ENCODE measurements around the gene PIK3R2. TPM values are rescaled to one million over a fixed set of nuclear protein-coding genes. Genes with fewer than 3 reads are reported as not detected.

The PIK3R2 gene
- total RNA-seq, 4 donors from 2014 or later = 12.2 to 38.1 (median 15.7) TPM

GRCh38 chr19:18196511-18196845 is 43.5 kb downstream of the PIK3R2 start:
- Histone ChIP-seq H3K4me3 (no peak overlapping the region), H3K4me1 (peaks cover 0 to 27% (median 14%) of the 10 kb centered on the region in 4 donors), H3K9me3 (no peaks in the 10 kb centered on the region), H3K36me3 (peaks cover 0 to 53% (median 0%) of the 10 kb centered on the region in 3 donors), H3K27me3 (no peaks in the 10 kb centered on the region), H3K27ac (no peak overlapping the region)
- 84 to 92% methylated on average over 7 of the region's 7 CpGs for WGBS, 2 donors
- no peak for DNase-seq (ENCODE audit: low spot score in 2 of 2)
- TF ChIP-seq POLR2A (IDR thresholded peaks at IDR 0.05) (no peak), EP300 (IDR thresholded peaks at IDR 0.05) (no peak)

- WGBS, 2 donors = 85 to 90% methylated on average over 18 of the region's 18 CpGs
- no peak for TF ChIP-seq CTCF (IDR thresholded peaks at IDR 0.05)
- TF ChIP-seq POLR2A (IDR thresholded peaks at IDR 0.05) = no peak
- TF ChIP-seq EP300 (IDR thresholded peaks at IDR 0.05) = no peak
- H3K9me3 ChIP-seq = no peaks in the 10 kb centered on the region
- H3K27ac ChIP-seq = no peak overlapping the region
- H3K4me3 ChIP-seq = no peak overlapping the region
- H3K4me1 ChIP-seq = peaks cover 0 to 19% (median 12%) of the 10 kb centered on the region in 4 donors
- peaks cover 0 to 56% (median 0%) of the 10 kb centered on the region in 3 donors for H3K36me3 ChIP-seq
- DNase-seq (ENCODE audit: low spot score in 2 of 2) = no peak
- H3K27me3 ChIP-seq = no peaks in the 10 kb centered on the region
Observed at GRCh38 chr19:18197306-18197705, 44.3 kb downstream of the PIK3R2 start.

GRCh38 chr19:18197941-18198340 is 45.0 kb downstream of the PIK3R2 start:
- DNase-seq (ENCODE audit: low spot score in 2 of 2) = no peak
- Histone ChIP-seq H3K36me3 (peaks cover 0 to 56% (median 0%) of the 10 kb centered on the region in 3 donors), H3K27me3 (no peaks in the 10 kb centered on the region), H3K9me3 (no peaks in the 10 kb centered on the region), H3K4me3 (no peak overlapping the region), H3K4me1 (peaks cover 0 to 24% (median 16%) of the 10 kb centered on the region in 4 donors), H3K27ac (no peak overlapping the region)
- TF ChIP-seq POLR2A (IDR thresholded peaks at IDR 0.05) (no peak), CTCF (IDR thresholded peaks at IDR 0.05) (no peak), EP300 (IDR thresholded peaks at IDR 0.05) (no peak)
- WGBS, 2 donors = 78 to 80% methylated on average over 6 of the region's 6 CpGs

- no peak overlapping the region for H3K27ac ChIP-seq
- WGBS, 2 donors = 90% methylated on average over 6 of the region's 6 CpGs
- no peaks in the 10 kb centered on the region for H3K27me3 ChIP-seq
- H3K4me3 ChIP-seq = no peak overlapping the region
- peaks cover 0 to 27% (median 19%) of the 10 kb centered on the region in 4 donors for H3K4me1 ChIP-seq
- H3K9me3 ChIP-seq = no peaks in the 10 kb centered on the region
- DNase-seq (ENCODE audit: low spot score in 2 of 2) = no peak
- TF ChIP-seq EP300 (IDR thresholded peaks at IDR 0.05) (no peak), POLR2A (IDR thresholded peaks at IDR 0.05) (no peak)
- peaks cover 0 to 56% (median 0%) of the 10 kb centered on the region in 3 donors for H3K36me3 ChIP-seq
Observed at GRCh38 chr19:18198374-18198773, 45.4 kb downstream of the PIK3R2 start.

- Histone ChIP-seq H3K4me1 (peaks cover 0 to 28% (median 16%) of the 10 kb centered on the region in 4 donors), H3K36me3 (peaks cover 0 to 35% (median 0%) of the 10 kb centered on the region in 3 donors), H3K27me3 (no peaks in the 10 kb centered on the region), H3K9me3 (no peaks in the 10 kb centered on the region), H3K27ac (peak overlapping the region in 2 of 4 donors; percentile 60 to 99), H3K4me3 (no peak overlapping the region)
- TF ChIP-seq CTCF (IDR thresholded peaks at IDR 0.05) (no peak), POLR2A (IDR thresholded peaks at IDR 0.05) (no peak)
- WGBS, 2 donors = 79 to 83% methylated on average over 24 of the region's 24 CpGs
- no peak for DNase-seq (ENCODE audit: low spot score in 2 of 2)
Observed at GRCh38 chr19:18202397-18202777, 49.4 kb downstream of the PIK3R2 start.

- H3K9me3 ChIP-seq = no peaks in the 10 kb centered on the region
- H3K4me1 ChIP-seq = peaks cover 0 to 30% (median 16%) of the 10 kb centered on the region in 4 donors
- H3K36me3 ChIP-seq = peaks cover 0 to 33% (median 0%) of the 10 kb centered on the region in 3 donors
- peak overlapping the region in 3 of 4 donors; percentile 60 to 99 (median 97) for H3K27ac ChIP-seq
- TF ChIP-seq CTCF (IDR thresholded peaks at IDR 0.05) (peak; percentile 13 to 65 (median 28)), EP300 (IDR thresholded peaks at IDR 0.05) (no peak), POLR2A (IDR thresholded peaks at IDR 0.05) (no peak)
- DNase-seq (ENCODE audit: low spot score in 2 of 2) = no peak
- H3K27me3 ChIP-seq = no peaks in the 10 kb centered on the region
- H3K4me3 ChIP-seq = peak overlapping the region; percentile 59 to 79 (median 70)
- WGBS, 2 donors = 5 to 8% methylated on average over 11 to 28 of the region's 32 CpGs
Observed at GRCh38 chr19:18202778-18203407, 49.9 kb downstream of the PIK3R2 start.
